WTC11 (cell line): ENCODE results near the gene TUBA1B. TPM values are rescaled to one million over a fixed set of nuclear protein-coding genes. Genes with fewer than 3 reads are reported as not detected.

ENCODE experiments used
- ATAC-seq: fragments of 200-7000 bp; cut with Tn5 transposase; 2 replicates; pipeline ENCODE4 v1.10.0; 2021; ENCODE audit warnings: mild to moderate bottlenecking, moderate library complexity
- CTCF ChIA-PET: fragments of 300-600 bp; sonication (Branson Sonifier 250); formaldehyde crosslinking; loops from one replicate; lab custom pipeline; 2021; ENCODE audit warnings: antibody characterized with exemption; lab: Charles Lee
- POLR2A ChIA-PET: fragments of 350-600 bp; sonication (Branson Sonifier 250); formaldehyde crosslinking; loops from one replicate; lab custom pipeline; 2021; ENCODE audit warnings: antibody characterized with exemption; lab: Charles Lee
- DNase-seq: peaks from one replicate; pipeline ENCODE4 v3.0.0; 2021; ENCODE audit warnings: low spot score
- H3K27ac Mint-ChIP-seq: 2 replicates; pipeline ENCODE4 v1.8.0; 2021; ENCODE audit warnings: mixed read lengths
- H3K27me3 Mint-ChIP-seq: 2 replicates; pipeline ENCODE4 v1.8.0; 2021; ENCODE audit warnings: low read depth, mild to moderate bottlenecking, moderate library complexity, mixed read lengths
- H3K36me3 Mint-ChIP-seq: 2 replicates; pipeline ENCODE4 v1.8.0; 2021; ENCODE audit warnings: mixed read lengths
- H3K4me1 Mint-ChIP-seq: 2 replicates; pipeline ENCODE4 v1.8.0; 2022; ENCODE audit warnings: mixed read lengths
- H3K4me3 Mint-ChIP-seq: 2 replicates; pipeline ENCODE4 v1.8.0; 2021; ENCODE audit warnings: mild to moderate bottlenecking, moderate library complexity, mixed read lengths
- H3K9me3 Mint-ChIP-seq: 2 replicates; pipeline ENCODE4 v1.8.0; 2021; ENCODE audit warnings: mixed read lengths
- EMX1 ChIP-seq: fragments of 250-450 bp; sonication (Bioruptor Pico); IDR thresholded peaks from 2 replicates; pipeline ENCODE4 v1.8.0; 2021; ENCODE audit warnings: mild to moderate bottlenecking
- FOXP1 ChIP-seq: sonication (generic); formaldehyde crosslinking; IDR thresholded peaks from 2 replicates; pipeline ENCODE4 v1.8.0; 2022; ENCODE audit warnings: missing genetic modification reagents, mild to moderate bottlenecking, moderate library complexity, borderline replicate concordance
- NFE2L1 ChIP-seq: sonication (generic); formaldehyde crosslinking; IDR thresholded peaks from 2 replicates; pipeline ENCODE4 v1.8.1; 2023; ENCODE audit warnings: missing genetic modification reagents
- RORB ChIP-seq: fragments of 250-450 bp; sonication (Bioruptor Pico); IDR thresholded peaks from 2 replicates; pipeline ENCODE4 v1.9.0; 2021; ENCODE audit warnings: mild to moderate bottlenecking
- SMAD3 ChIP-seq: sonication (generic); formaldehyde crosslinking; IDR thresholded peaks from 2 replicates; pipeline ENCODE4 v1.8.0; 2022; ENCODE audit warnings: missing genetic modification reagents, mild to moderate bottlenecking, borderline replicate concordance
- SP1 ChIP-seq: sonication (generic); formaldehyde crosslinking; conservative IDR thresholded peaks from 2 replicates; pipeline ENCODE4 v1.8.1; 2022; ENCODE audit warnings: missing genetic modification reagents
- TEAD4 ChIP-seq: sonication (generic); formaldehyde crosslinking; IDR thresholded peaks from 2 replicates; pipeline ENCODE4 v1.8.0; 2022; ENCODE audit warnings: mild to moderate bottlenecking, missing genetic modification reagents
- TP53 ChIP-seq: sonication (generic); formaldehyde crosslinking; IDR thresholded peaks from 2 replicates; pipeline ENCODE4 v1.8.1; 2023; ENCODE audit warnings: mild to moderate bottlenecking, missing genetic modification reagents
- ZNF232 ChIP-seq: sonication (generic); formaldehyde crosslinking; IDR thresholded peaks from 2 replicates; pipeline ENCODE4 v1.8.0; 2022; ENCODE audit warnings: mild to moderate bottlenecking, missing genetic modification reagents
- ZNF396 ChIP-seq: fragments of 250-450 bp; sonication (Bioruptor Pico); IDR thresholded peaks from 2 replicates; pipeline ENCODE4 v1.8.0; 2021; ENCODE audit warnings: mild to moderate bottlenecking, moderate library complexity, borderline replicate concordance
- total RNA-seq: library from RNA; stranded (reverse); gene quantifications from 3 replicates; pipeline ENCODE4 v1.2.3, GENCODE V29; 2021
- TF ChIP-seq, protein P1 (sequence below): fragments of 200-600 bp; IDR thresholded peaks from 2 replicates; pipeline ENCODE4 v1.8.0; 2022; ENCODE audit warnings: antibody characterized with exemption
- TF ChIP-seq, protein P2 (sequence below): sonication (generic); formaldehyde crosslinking; IDR thresholded peaks from 2 replicates; pipeline ENCODE4 v1.8.1; 2023; ENCODE audit warnings: mild to moderate bottlenecking, missing genetic modification reagents, borderline replicate concordance
- TF ChIP-seq, protein P3 (sequence below): sonication (generic); formaldehyde crosslinking; IDR thresholded peaks from 2 replicates; pipeline ENCODE4 v1.8.1; 2023; ENCODE audit warnings: mild to moderate bottlenecking, missing genetic modification reagents, moderate library complexity
- TF ChIP-seq, protein P4 (sequence below): sonication (generic); formaldehyde crosslinking; conservative IDR thresholded peaks from 2 replicates; pipeline ENCODE4 v1.8.1; 2022; ENCODE audit warnings: mild to moderate bottlenecking, missing genetic modification reagents
- TF ChIP-seq, protein P5 (sequence below): sonication (generic); formaldehyde crosslinking; IDR thresholded peaks from 2 replicates; pipeline ENCODE4 v1.8.0; 2022; ENCODE audit warnings: mild to moderate bottlenecking, missing genetic modification reagents
- TF ChIP-seq, protein P6 (sequence below): sonication (generic); formaldehyde crosslinking; IDR thresholded peaks from 2 replicates; pipeline ENCODE4 v1.8.0; 2022; ENCODE audit warnings: mild to moderate bottlenecking, missing genetic modification reagents
- TF ChIP-seq, protein P7 (sequence below): sonication (generic); formaldehyde crosslinking; IDR thresholded peaks from 2 replicates; pipeline ENCODE4 v1.8.1; 2022; ENCODE audit warnings: mild to moderate bottlenecking, missing genetic modification reagents, moderate library complexity, borderline replicate concordance

TUBA1B gene
- total RNA-seq, 1 experiment from 2014 or later = 1,806 TPM

DNA sequence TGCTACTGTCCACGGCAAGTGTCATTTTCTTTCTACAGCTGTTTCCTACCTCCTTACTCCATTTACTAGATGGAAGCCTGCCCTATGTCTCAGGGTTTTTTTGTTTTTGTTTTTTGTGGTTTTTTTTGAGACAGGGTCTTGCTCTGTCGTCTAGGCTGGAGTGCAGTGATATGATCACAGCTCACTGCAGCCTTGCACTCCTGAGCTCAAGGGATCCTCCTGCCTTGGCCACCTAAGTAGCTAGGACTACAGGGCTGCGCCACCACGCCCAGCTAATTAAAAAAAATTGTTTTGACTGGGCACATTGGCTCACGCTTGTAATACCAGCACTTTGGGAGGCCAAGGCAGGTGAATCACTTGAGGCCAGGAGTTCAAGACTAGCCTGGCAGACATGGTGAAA is 43.0 kb upstream of the TUBA1B start:
- no peak for DNase-seq
- Mint-ChIP-seq H3K27me3 (no peaks in the 10 kb centered on the region; the same call in 1 of the 2 replicates), H3K4me3 (no peak overlapping the region), H3K36me3 (no peaks in the 10 kb centered on the region), H3K9me3 (no peaks in the 10 kb centered on the region; the same call in 1 of the 2 replicates), H3K27ac (no peak overlapping the region), H3K4me1 (no peaks in the 10 kb centered on the region)
- POLR2A ChIA-PET = no interaction called here
- no peak for ATAC-seq
- CTCF ChIA-PET = interaction anchor here (1.1 kb wide), 1 partner anchor 53 kb away, joined by 3 read pairs; no protein-coding TSS in a partner anchor
- TF ChIP-seq, protein P1, sequence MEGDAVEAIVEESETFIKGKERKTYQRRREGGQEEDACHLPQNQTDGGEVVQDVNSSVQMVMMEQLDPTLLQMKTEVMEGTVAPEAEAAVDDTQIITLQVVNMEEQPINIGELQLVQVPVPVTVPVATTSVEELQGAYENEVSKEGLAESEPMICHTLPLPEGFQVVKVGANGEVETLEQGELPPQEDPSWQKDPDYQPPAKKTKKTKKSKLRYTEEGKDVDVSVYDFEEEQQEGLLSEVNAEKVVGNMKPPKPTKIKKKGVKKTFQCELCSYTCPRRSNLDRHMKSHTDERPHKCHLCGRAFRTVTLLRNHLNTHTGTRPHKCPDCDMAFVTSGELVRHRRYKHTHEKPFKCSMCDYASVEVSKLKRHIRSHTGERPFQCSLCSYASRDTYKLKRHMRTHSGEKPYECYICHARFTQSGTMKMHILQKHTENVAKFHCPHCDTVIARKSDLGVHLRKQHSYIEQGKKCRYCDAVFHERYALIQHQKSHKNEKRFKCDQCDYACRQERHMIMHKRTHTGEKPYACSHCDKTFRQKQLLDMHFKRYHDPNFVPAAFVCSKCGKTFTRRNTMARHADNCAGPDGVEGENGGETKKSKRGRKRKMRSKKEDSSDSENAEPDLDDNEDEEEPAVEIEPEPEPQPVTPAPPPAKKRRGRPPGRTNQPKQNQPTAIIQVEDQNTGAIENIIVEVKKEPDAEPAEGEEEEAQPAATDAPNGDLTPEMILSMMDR = no peak
- TF ChIP-seq ZNF396 (CRISPR knock-in tag) (no peak), RORB (CRISPR knock-in tag) (no peak)

DNA sequence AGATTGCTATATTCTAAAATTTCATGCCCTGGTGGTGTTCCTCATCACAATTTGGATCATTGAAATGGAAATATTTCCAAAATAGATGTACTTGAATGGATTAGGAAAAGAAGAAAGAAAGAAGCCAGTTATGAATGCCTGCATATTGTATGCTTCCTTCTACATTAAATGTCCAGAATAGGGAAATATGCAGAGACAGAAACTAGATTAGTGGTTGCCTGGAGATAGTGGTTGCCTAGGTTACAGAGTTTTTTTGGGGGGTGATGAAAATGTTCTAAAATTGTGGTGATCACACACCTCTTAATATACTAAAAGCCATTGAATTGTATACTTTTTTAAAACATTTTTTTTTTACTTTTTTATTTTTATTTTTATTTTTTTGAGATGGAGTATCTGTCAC is 39.7 kb upstream of the TUBA1B start:
- Mint-ChIP-seq H3K27me3 (no peaks in the 10 kb centered on the region; the same call in 1 of the 2 replicates), H3K4me1 (no peaks in the 10 kb centered on the region), H3K36me3 (no peaks in the 10 kb centered on the region), H3K27ac (no peak overlapping the region), H3K4me3 (no peak overlapping the region), H3K9me3 (no peaks in the 10 kb centered on the region)
- POLR2A ChIA-PET = interaction anchor here (0.6 kb wide), 1 partner anchor 9 kb away, joined by 3 read pairs; no protein-coding TSS in a partner anchor
- ATAC-seq (no peak), DNase-seq (no peak)
- CTCF ChIA-PET = no interaction called here
- TF ChIP-seq ZNF232 (CRISPR knock-in tag) (no peak), SP1 (CRISPR knock-in tag) (no peak), RORB (CRISPR knock-in tag) (no peak), EMX1 (CRISPR knock-in tag) (no peak), TEAD4 (no peak), NFE2L1 (no peak), FOXP1 (CRISPR knock-in tag) (no peak), TP53 (CRISPR knock-in tag) (no peak), SMAD3 (CRISPR knock-in tag) (no peak)
- TF ChIP-seq, protein P2, sequence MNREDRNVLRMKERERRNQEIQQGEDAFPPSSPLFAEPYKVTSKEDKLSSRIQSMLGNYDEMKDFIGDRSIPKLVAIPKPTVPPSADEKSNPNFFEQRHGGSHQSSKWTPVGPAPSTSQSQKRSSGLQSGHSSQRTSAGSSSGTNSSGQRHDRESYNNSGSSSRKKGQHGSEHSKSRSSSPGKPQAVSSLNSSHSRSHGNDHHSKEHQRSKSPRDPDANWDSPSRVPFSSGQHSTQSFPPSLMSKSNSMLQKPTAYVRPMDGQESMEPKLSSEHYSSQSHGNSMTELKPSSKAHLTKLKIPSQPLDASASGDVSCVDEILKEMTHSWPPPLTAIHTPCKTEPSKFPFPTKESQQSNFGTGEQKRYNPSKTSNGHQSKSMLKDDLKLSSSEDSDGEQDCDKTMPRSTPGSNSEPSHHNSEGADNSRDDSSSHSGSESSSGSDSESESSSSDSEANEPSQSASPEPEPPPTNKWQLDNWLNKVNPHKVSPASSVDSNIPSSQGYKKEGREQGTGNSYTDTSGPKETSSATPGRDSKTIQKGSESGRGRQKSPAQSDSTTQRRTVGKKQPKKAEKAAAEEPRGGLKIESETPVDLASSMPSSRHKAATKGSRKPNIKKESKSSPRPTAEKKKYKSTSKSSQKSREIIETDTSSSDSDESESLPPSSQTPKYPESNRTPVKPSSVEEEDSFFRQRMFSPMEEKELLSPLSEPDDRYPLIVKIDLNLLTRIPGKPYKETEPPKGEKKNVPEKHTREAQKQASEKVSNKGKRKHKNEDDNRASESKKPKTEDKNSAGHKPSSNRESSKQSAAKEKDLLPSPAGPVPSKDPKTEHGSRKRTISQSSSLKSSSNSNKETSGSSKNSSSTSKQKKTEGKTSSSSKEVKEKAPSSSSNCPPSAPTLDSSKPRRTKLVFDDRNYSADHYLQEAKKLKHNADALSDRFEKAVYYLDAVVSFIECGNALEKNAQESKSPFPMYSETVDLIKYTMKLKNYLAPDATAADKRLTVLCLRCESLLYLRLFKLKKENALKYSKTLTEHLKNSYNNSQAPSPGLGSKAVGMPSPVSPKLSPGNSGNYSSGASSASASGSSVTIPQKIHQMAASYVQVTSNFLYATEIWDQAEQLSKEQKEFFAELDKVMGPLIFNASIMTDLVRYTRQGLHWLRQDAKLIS (CRISPR knock-in tag) = no peak
- TF ChIP-seq, protein P3, sequence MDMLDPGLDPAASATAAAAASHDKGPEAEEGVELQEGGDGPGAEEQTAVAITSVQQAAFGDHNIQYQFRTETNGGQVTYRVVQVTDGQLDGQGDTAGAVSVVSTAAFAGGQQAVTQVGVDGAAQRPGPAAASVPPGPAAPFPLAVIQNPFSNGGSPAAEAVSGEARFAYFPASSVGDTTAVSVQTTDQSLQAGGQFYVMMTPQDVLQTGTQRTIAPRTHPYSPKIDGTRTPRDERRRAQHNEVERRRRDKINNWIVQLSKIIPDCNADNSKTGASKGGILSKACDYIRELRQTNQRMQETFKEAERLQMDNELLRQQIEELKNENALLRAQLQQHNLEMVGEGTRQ (CRISPR knock-in tag) = no peak
- TF ChIP-seq, protein P4, sequence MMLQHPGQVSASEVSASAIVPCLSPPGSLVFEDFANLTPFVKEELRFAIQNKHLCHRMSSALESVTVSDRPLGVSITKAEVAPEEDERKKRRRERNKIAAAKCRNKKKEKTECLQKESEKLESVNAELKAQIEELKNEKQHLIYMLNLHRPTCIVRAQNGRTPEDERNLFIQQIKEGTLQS (CRISPR knock-in tag) = no peak
- TF ChIP-seq, protein P5, sequence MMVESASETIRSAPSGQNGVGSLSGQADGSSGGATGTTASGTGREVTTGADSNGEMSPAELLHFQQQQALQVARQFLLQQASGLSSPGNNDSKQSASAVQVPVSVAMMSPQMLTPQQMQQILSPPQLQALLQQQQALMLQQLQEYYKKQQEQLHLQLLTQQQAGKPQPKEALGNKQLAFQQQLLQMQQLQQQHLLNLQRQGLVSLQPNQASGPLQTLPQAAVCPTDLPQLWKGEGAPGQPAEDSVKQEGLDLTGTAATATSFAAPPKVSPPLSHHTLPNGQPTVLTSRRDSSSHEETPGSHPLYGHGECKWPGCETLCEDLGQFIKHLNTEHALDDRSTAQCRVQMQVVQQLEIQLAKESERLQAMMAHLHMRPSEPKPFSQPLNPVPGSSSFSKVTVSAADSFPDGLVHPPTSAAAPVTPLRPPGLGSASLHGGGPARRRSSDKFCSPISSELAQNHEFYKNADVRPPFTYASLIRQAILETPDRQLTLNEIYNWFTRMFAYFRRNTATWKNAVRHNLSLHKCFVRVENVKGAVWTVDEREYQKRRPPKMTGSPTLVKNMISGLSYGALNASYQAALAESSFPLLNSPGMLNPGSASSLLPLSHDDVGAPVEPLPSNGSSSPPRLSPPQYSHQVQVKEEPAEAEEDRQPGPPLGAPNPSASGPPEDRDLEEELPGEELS = no peak
- TF ChIP-seq, protein P6, sequence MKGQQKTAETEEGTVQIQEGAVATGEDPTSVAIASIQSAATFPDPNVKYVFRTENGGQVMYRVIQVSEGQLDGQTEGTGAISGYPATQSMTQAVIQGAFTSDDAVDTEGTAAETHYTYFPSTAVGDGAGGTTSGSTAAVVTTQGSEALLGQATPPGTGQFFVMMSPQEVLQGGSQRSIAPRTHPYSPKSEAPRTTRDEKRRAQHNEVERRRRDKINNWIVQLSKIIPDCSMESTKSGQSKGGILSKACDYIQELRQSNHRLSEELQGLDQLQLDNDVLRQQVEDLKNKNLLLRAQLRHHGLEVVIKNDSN (CRISPR knock-in tag) = no peak
- TF ChIP-seq, protein P7, sequence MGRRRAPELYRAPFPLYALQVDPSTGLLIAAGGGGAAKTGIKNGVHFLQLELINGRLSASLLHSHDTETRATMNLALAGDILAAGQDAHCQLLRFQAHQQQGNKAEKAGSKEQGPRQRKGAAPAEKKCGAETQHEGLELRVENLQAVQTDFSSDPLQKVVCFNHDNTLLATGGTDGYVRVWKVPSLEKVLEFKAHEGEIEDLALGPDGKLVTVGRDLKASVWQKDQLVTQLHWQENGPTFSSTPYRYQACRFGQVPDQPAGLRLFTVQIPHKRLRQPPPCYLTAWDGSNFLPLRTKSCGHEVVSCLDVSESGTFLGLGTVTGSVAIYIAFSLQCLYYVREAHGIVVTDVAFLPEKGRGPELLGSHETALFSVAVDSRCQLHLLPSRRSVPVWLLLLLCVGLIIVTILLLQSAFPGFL (CRISPR knock-in tag) = no peak
